ENCODE results near the gene GRHL1.
A peak's percentile ranks its signal among the peaks of the same experiment; 100 is the strongest.

Gene GRHL1

DNA sequence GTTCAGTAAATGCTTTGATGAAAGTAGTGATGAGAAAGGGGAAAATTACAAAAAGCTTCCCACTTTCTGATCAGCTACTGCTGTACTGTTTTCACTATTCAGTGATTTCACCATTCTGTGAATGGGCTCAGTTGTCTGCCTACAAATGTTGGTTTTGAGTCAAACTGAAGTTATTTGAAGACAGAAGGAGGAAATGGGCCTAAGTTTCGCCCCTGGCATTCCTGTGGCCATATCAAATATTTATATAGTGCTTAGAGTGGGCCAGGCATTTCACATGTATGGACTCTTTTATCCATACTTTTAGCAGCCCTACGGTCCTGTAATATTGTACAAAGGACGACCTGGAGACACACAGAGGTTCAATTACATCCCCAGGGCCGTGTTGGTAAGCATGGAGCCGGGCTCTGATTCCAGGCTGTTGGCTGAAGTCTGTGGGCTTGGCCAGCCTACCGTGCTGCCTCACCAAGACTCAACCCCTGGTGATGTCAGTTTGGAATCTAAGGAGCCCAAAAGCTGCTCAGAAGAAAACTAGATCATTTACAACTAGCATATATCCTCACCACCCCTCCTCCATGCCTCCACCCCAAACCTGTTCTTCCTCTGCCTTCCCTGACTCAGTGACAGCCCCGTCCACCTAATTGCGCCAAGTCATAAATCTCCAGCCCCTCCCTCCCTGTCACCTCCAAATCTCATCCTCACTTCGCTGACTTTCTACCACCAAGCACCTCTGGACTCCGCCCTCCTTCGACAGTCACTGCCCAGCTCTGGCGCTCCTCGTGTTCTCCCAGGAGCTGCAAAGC is 10.1 kb upstream of the GRHL1 start:
- no peaks in the 10 kb centered on the region for H3K36me3 ChIP-seq (ENCODE audit: insufficient read depth, low read length)
- peaks cover 10% of the 10 kb centered on the region; the same call in 1 of the 2 replicates for H3K4me1 ChIP-seq (ENCODE audit: insufficient read depth, low read length)
- H3K9ac ChIP-seq (ENCODE audit: low read depth, low read length): no peak overlapping the region
- H3K9me3 ChIP-seq (ENCODE audit: control insufficient read depth, insufficient read depth, low read length): no peaks in the 10 kb centered on the region

DNA sequence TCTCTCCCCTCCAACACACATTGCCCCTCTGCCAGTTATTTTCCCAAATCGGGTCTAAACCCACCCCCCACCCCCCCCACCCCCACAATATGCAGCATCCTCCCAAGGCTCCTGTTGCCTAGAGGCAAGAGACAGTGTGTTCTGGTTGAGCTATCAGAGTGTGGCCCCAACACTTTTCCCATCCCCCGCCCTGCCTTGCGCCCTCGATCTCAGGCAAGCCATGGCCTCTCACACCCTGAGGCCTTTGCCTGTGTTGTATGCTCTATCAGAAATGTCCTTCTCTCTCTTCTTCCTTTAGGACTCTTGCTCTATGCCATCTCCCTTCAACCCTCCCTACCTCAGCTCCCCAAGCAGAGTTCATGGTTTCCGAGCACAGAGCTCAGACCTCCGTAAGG is 9.5 kb upstream of the GRHL1 start:
- no peaks in the 10 kb centered on the region for H3K36me3 ChIP-seq (ENCODE audit: insufficient read depth, low read length)
- no peak overlapping the region for H3K9ac ChIP-seq (ENCODE audit: low read depth, low read length)
- peaks cover 10% of the 10 kb centered on the region; the same call in 1 of the 2 replicates for H3K4me1 ChIP-seq (ENCODE audit: insufficient read depth, low read length)
- H3K9me3 ChIP-seq (ENCODE audit: control insufficient read depth, insufficient read depth, low read length): no peaks in the 10 kb centered on the region

DNA sequence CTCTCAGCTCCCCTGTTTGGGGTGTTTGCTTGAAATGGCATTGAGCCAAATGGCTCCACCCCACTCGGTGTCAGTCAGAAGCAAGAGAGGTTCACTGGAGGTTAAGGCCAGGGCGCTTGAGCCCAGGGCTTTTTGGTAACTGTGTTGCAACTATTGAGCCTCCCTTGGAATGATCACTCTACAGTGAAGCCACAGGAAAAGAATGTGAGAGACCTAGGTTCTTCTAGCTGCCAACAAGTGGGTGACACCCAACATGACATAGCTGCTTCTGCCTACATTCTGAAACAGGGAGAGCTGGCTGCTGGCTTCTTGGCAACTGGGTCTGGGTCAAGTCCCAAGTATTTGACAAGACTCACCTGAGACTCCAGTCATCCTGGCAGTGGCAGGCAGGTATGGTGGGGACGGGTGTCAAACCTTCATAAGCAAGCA is 7.1 kb upstream of the GRHL1 start:
- Histone ChIP-seq H3K9me3 (ENCODE audit: control insufficient read depth, insufficient read depth, low read length) (no peaks in the 10 kb centered on the region), H3K9ac (ENCODE audit: low read depth, low read length) (no peak overlapping the region), H3K4me1 (ENCODE audit: insufficient read depth, low read length) (peaks cover 10% of the 10 kb centered on the region; the same call in 1 of the 2 replicates), H3K36me3 (ENCODE audit: insufficient read depth, low read length) (no peaks in the 10 kb centered on the region)

GRCh38 chr2:9945596-9945995 is 5.9 kb upstream of the GRHL1 start:
- H3K9ac ChIP-seq (ENCODE audit: low read depth, low read length): no peak overlapping the region
- H3K36me3 ChIP-seq (ENCODE audit: insufficient read depth, low read length): no peaks in the 10 kb centered on the region
- H3K4me1 ChIP-seq (ENCODE audit: insufficient read depth, low read length): peaks cover 10% of the 10 kb centered on the region; the same call in 1 of the 2 replicates
- no peaks in the 10 kb centered on the region for H3K9me3 ChIP-seq (ENCODE audit: control insufficient read depth, insufficient read depth, low read length)

GRCh38 chr2:9946076-9946475 is 5.4 kb upstream of the GRHL1 start:
- no peaks in the 10 kb centered on the region for H3K9me3 ChIP-seq (ENCODE audit: control insufficient read depth, insufficient read depth, low read length)
- H3K4me1 ChIP-seq (ENCODE audit: insufficient read depth, low read length): peaks cover 7% of the 10 kb centered on the region; the same call in 1 of the 2 replicates
- H3K36me3 ChIP-seq (ENCODE audit: insufficient read depth, low read length): no peaks in the 10 kb centered on the region
- no peak overlapping the region for H3K9ac ChIP-seq (ENCODE audit: low read depth, low read length)

- no peaks in the 10 kb centered on the region for H3K4me1 ChIP-seq (ENCODE audit: insufficient read depth, low read length)
- no peak overlapping the region for H3K9ac ChIP-seq (ENCODE audit: low read depth, low read length)
These were observed 4.7 kb upstream of the GRHL1 start for GRCh38 chr2:9946818-9947217.

DNA sequence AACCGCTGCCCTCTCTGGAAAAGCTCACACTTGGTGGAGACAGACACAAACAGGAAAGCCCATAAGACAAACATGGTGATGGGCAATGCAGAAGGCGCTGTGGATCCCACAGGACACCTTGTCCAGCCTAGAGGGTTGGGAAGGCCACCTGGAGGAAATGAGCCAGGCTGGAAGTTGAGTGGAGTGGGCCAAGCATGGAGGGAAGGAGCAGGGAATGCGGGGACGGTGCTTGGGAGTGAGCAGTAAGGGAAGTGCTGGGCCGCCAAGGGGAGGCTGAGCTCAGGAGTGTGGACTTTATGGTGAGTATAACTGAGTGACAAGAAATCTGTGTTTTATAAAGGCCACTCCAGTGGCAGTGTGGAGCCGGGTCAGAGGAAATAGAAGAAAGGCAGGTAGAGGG is 2.8 kb upstream of the GRHL1 start:
- Histone ChIP-seq H3K36me3 (ENCODE audit: insufficient read depth, low read length) (no peaks in the 10 kb centered on the region), H3K9me3 (ENCODE audit: control insufficient read depth, insufficient read depth, low read length) (no peaks in the 10 kb centered on the region), H3K9ac (ENCODE audit: low read depth, low read length) (no peak overlapping the region), H3K4me1 (ENCODE audit: insufficient read depth, low read length) (no peaks in the 10 kb centered on the region)

More at GRCh38 chr2:9946818-9947217, 4.7 kb upstream of the GRHL1 start:
- Histone ChIP-seq H3K9me3 (ENCODE audit: control insufficient read depth, insufficient read depth, low read length) (no peaks in the 10 kb centered on the region), H3K36me3 (ENCODE audit: insufficient read depth, low read length) (no peaks in the 10 kb centered on the region)

DNA sequence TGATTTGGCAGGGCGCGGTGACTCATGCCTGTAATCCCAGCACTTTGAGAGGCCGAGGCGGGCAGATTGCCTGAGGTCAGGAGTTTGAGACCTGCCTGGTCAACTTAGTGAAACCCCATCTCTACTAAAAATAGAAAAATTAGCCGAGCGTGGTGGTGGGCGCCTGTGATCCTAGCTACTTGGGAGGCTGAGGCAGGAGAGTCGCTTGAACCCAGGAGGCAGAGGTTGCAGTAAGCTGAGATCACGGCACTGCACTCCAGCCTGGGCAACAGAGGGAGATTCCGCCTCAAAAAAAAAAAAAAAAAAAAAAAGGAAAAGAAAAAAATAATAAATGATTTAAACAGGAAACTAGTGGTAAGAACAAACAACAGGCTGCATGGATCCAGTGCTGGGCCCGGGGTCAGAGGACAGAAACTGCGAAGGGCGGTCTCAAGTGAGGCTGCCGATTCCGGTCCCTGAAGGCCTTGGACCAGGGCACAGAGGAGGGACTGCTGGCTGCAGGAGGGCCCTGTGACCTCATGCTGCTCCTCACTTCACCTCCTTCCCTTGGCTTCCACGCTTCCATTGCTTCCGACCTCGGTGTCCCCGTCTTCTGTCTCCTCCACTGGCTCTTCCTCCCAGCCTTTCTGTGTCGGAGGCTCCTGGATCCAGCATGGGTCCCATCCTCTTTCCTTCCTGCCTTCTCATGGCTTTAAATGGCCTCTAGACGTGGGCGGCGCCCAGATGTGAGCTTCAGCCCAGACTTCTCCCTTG is 2.1 kb upstream of the GRHL1 start:
- Histone ChIP-seq H3K9me3 (ENCODE audit: control insufficient read depth, insufficient read depth, low read length) (no peaks in the 10 kb centered on the region), H3K36me3 (ENCODE audit: insufficient read depth, low read length) (no peaks in the 10 kb centered on the region), H3K9ac (ENCODE audit: low read depth, low read length) (no peak overlapping the region), H3K4me1 (ENCODE audit: insufficient read depth, low read length) (no peaks in the 10 kb centered on the region)

DNA sequence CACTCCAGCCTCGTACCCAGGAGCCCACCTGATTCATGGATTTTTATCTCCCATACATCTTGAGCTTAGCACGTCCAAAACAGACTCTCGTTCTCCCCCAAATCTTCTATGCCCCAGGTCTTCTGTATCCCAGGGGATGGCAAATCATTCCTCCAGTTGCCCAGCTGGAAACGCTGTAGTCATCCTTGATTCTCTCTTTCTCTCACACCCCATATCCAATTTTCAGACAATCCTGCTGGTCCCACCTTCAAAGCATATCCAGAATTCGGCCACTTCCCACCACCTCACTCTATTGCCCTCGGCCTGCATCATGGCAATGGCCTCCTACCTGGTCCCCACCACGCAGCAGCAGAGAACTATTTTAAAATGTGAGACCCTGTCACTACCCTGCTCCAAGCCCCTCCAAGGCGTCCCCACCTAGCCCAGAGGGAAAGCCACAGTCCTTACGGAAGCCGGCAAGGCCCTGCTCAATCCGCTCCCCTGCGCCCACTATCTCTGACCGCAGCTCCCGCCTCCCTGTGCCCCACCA is 1.4 kb upstream of the GRHL1 start:
- no peaks in the 10 kb centered on the region for H3K9me3 ChIP-seq (ENCODE audit: control insufficient read depth, insufficient read depth, low read length)
- H3K36me3 ChIP-seq (ENCODE audit: insufficient read depth, low read length): no peaks in the 10 kb centered on the region
- peak overlapping the region; percentile 83; the same call in 1 of the 2 replicates for H3K9ac ChIP-seq (ENCODE audit: low read depth, low read length)
- no peaks in the 10 kb centered on the region for H3K4me1 ChIP-seq (ENCODE audit: insufficient read depth, low read length)

- H3K9ac ChIP-seq (ENCODE audit: low read depth, low read length): peak overlapping the region; percentile 83
These were observed 797 bp upstream of the GRHL1 start for GRCh38 chr2:9950521-9951271.

GRCh38 chr2:9951272-9951521 is 296 bp upstream of the GRHL1 start:
- no peaks in the 10 kb centered on the region for H3K4me1 ChIP-seq (ENCODE audit: insufficient read depth, low read length)
- no peaks in the 10 kb centered on the region for H3K9me3 ChIP-seq (ENCODE audit: control insufficient read depth, insufficient read depth, low read length)
- peak overlapping the region; percentile 83; the same call in 1 of the 2 replicates for H3K9ac ChIP-seq (ENCODE audit: low read depth, low read length)
- H3K36me3 ChIP-seq (ENCODE audit: insufficient read depth, low read length): no peaks in the 10 kb centered on the region

More at GRCh38 chr2:9950521-9951271, 797 bp upstream of the GRHL1 start:
- Histone ChIP-seq H3K36me3 (ENCODE audit: insufficient read depth, low read length) (no peaks in the 10 kb centered on the region), H3K9me3 (ENCODE audit: control insufficient read depth, insufficient read depth, low read length) (no peaks in the 10 kb centered on the region), H3K4me1 (ENCODE audit: insufficient read depth, low read length) (no peaks in the 10 kb centered on the region)

DNA sequence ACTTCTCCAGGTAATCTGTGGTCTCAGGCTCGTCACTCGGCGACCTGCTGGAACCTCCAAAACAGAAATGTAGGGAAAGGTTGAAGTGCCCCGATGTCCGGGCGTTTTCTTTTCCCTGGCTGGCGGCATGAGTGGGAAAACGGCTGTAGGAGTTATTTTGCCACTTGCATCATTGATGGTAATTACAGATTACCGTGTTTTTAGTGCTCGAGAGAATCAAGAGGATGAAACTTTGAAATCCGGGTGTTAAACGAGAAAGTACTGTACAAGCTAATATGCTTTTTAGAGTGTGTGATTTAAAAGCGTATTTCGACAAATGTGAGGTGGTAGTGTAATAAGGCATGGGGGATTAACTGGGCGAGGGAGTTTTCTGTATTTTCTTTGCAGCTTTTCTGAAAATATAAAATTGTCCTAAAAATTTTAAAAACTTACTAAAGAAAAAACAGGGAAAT is 819 bp downstream of the GRHL1 start:
- no peaks in the 10 kb centered on the region for H3K4me1 ChIP-seq (ENCODE audit: insufficient read depth, low read length)
- H3K9me3 ChIP-seq (ENCODE audit: control insufficient read depth, insufficient read depth, low read length): no peaks in the 10 kb centered on the region
- no peaks in the 10 kb centered on the region for H3K36me3 ChIP-seq (ENCODE audit: insufficient read depth, low read length)
- H3K9ac ChIP-seq (ENCODE audit: low read depth, low read length): peak overlapping the region; percentile 61; the same call in 1 of the 2 replicates

GRCh38 chr2:9952856-9953503 is 1.5 kb downstream of the GRHL1 start:
- Histone ChIP-seq H3K36me3 (ENCODE audit: insufficient read depth, low read length) (no peaks in the 10 kb centered on the region), H3K9me3 (ENCODE audit: control insufficient read depth, insufficient read depth, low read length) (no peaks in the 10 kb centered on the region), H3K4me1 (ENCODE audit: insufficient read depth, low read length) (no peaks in the 10 kb centered on the region), H3K9ac (ENCODE audit: low read depth, low read length) (no peak overlapping the region; the same call in 1 of the 2 replicates)

- H3K36me3 ChIP-seq (ENCODE audit: insufficient read depth, low read length): no peaks in the 10 kb centered on the region
- H3K9ac ChIP-seq (ENCODE audit: low read depth, low read length): no peak overlapping the region
- no peaks in the 10 kb centered on the region for H3K9me3 ChIP-seq (ENCODE audit: control insufficient read depth, insufficient read depth, low read length)
- no peaks in the 10 kb centered on the region for H3K4me1 ChIP-seq (ENCODE audit: insufficient read depth, low read length)
These were observed 2.6 kb downstream of the GRHL1 start for GRCh38 chr2:9954136-9954535.

Measured in ES-I3 (cell line).